Fibroblast of skin of left quadriceps (primary cell): ENCODE results near the gene MOB3B.

Experiments
- DNase-seq, 2 experiments: peaks; one replicate each; pipeline ENCODE4 v3.0.0-alpha.2; 2013; ENCODE audit warnings: low read depth in 2 of 2

Gene MOB3B

GRCh38 chr9:27340285-27340674, 189.3 kb downstream of the MOB3B start:
- no peak for DNase-seq

- DNase-seq, result no peak
Measured at GRCh38 chr9:27339661-27340284, 189.8 kb downstream of the MOB3B start.

- DNase-seq, result no peak
Measured at GRCh38 chr9:27338527-27338903, 191.1 kb downstream of the MOB3B start.

GRCh38 chr9:27337833-27338526, 191.6 kb downstream of the MOB3B start:
- no peak for DNase-seq

GRCh38 chr9:27337236-27337635, 192.4 kb downstream of the MOB3B start:
- DNase-seq, result no peak

GRCh38 chr9:27336829-27337228, 192.8 kb downstream of the MOB3B start:
- DNase-seq, result no peak

- DNase-seq, result no peak
Measured at GRCh38 chr9:27336126-27336525, 193.5 kb downstream of the MOB3B start.

GRCh38 chr9:27335075-27335474, 194.5 kb downstream of the MOB3B start:
- no peak for DNase-seq

- DNase-seq, result peak; percentile 61 to 63
Measured at GRCh38 chr9:27333241-27334052, 196.2 kb downstream of the MOB3B start.

GRCh38 chr9:27331393-27331792, 198.2 kb downstream of the MOB3B start:
- DNase-seq, result no peak

- DNase-seq, result no peak
Measured at GRCh38 chr9:27329291-27329690, 200.3 kb downstream of the MOB3B start.

- no peak for DNase-seq
Measured at GRCh38 chr9:27328483-27328882, 201.1 kb downstream of the MOB3B start.

GRCh38 chr9:27311184-27311583, 218.4 kb downstream of the MOB3B start:
- DNase-seq, result no peak

GRCh38 chr9:27310582-27310981, 219.0 kb downstream of the MOB3B start:
- no peak for DNase-seq

- no peak for DNase-seq
Measured at GRCh38 chr9:27308691-27309390, 220.8 kb downstream of the MOB3B start.

- no peak for DNase-seq
Measured at GRCh38 chr9:27304521-27304920, 225.1 kb downstream of the MOB3B start.

GRCh38 chr9:27303219-27303618, 226.4 kb downstream of the MOB3B start:
- DNase-seq, result no peak

- DNase-seq, result no peak
Measured at GRCh38 chr9:27297050-27297449, 232.6 kb downstream of the MOB3B start, which contains the start of gene EQTN. Gene EQTN (minus strand): TSS chr9:27297150. CDS start chr9:27297055, 95 bp downstream.

GRCh38 chr9:27293996-27294395, 235.6 kb downstream of the MOB3B start:
- no peak for DNase-seq

- DNase-seq, result peak; percentile 77 to 78
Measured at GRCh38 chr9:27292659-27293405, 236.8 kb downstream of the MOB3B start.

- DNase-seq, result no peak
Measured at GRCh38 chr9:27291292-27291691, 238.3 kb downstream of the MOB3B start.
